ENCODE measurements around the gene AHCY.

- TF ChIP-seq, protein P1, sequence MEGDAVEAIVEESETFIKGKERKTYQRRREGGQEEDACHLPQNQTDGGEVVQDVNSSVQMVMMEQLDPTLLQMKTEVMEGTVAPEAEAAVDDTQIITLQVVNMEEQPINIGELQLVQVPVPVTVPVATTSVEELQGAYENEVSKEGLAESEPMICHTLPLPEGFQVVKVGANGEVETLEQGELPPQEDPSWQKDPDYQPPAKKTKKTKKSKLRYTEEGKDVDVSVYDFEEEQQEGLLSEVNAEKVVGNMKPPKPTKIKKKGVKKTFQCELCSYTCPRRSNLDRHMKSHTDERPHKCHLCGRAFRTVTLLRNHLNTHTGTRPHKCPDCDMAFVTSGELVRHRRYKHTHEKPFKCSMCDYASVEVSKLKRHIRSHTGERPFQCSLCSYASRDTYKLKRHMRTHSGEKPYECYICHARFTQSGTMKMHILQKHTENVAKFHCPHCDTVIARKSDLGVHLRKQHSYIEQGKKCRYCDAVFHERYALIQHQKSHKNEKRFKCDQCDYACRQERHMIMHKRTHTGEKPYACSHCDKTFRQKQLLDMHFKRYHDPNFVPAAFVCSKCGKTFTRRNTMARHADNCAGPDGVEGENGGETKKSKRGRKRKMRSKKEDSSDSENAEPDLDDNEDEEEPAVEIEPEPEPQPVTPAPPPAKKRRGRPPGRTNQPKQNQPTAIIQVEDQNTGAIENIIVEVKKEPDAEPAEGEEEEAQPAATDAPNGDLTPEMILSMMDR (IDR thresholded peaks at IDR 0.05): no peak
- TF ChIP-seq TEAD4 (CRISPR knock-in tag; IDR thresholded peaks at IDR 0.05) (no peak), ZNF281 (CRISPR knock-in tag; IDR thresholded peaks at IDR 0.05) (no peak), SOX15 (CRISPR knock-in tag; IDR thresholded peaks at IDR 0.05) (no peak), NR3C1 (CRISPR knock-in tag; conservative IDR thresholded peaks at IDR 0.05; ENCODE audit: low read depth) (no peak), PRDM15 (CRISPR knock-in tag; IDR thresholded peaks at IDR 0.05) (no peak), USF1 (CRISPR knock-in tag; IDR thresholded peaks at IDR 0.05) (no peak), ZNF317 (CRISPR knock-in tag; IDR thresholded peaks at IDR 0.05; ENCODE audit: borderline replicate concordance, low read depth) (no peak)
- TF ChIP-seq, protein P2, sequence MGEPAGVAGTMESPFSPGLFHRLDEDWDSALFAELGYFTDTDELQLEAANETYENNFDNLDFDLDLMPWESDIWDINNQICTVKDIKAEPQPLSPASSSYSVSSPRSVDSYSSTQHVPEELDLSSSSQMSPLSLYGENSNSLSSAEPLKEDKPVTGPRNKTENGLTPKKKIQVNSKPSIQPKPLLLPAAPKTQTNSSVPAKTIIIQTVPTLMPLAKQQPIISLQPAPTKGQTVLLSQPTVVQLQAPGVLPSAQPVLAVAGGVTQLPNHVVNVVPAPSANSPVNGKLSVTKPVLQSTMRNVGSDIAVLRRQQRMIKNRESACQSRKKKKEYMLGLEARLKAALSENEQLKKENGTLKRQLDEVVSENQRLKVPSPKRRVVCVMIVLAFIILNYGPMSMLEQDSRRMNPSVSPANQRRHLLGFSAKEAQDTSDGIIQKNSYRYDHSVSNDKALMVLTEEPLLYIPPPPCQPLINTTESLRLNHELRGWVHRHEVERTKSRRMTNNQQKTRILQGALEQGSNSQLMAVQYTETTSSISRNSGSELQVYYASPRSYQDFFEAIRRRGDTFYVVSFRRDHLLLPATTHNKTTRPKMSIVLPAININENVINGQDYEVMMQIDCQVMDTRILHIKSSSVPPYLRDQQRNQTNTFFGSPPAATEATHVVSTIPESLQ (CRISPR knock-in tag; IDR thresholded peaks at IDR 0.05): no peak
Observed at GRCh38 chr20:34243377-34243776, 59.8 kb downstream of the AHCY start.
